Stomach (tissue), 9 donors: ENCODE data around the gene INTS1. TPM values are rescaled to one million over a fixed set of nuclear protein-coding genes. Genes with fewer than 3 reads are reported as not detected.

ENCODE experiments used
- DNase-seq, 2 donors: peaks; one replicate each; pipeline versions ENCODE4 v3.0.0 to v3.0.0-alpha.2; 2013 to 2019
- H3K27ac ChIP-seq, 5 donors: fragments of 200-600 bp in 4 of 5; sonication (generic) in 4 of 5; one replicate each; pipeline ENCODE4 v1.5.1; 2013 to 2019; ENCODE audit warnings: mild to moderate bottlenecking in 1 of 5, moderate library complexity in 1 of 5
- H3K27me3 ChIP-seq, 3 donors: fragments of 200-600 bp; sonication (generic); one replicate each; pipeline ENCODE4 v1.5.1; 2017 to 2019; ENCODE audit warnings: mixed run types in 1 of 3
- H3K36me3 ChIP-seq, 4 donors: fragments of 200-600 bp; sonication (generic); 1 replicate in 3 of 4; 2 replicates in 1 of 4; pipeline ENCODE4 v1.5.1; 2016 to 2019
- H3K4me1 ChIP-seq, 4 donors: fragments of 200-600 bp; sonication (generic); one replicate each; pipeline ENCODE4 v1.5.1; 2016 to 2019
- H3K4me3 ChIP-seq, 4 donors: fragments of 200-600 bp; sonication (generic) in 3 of 4; one replicate each; pipeline ENCODE4 v1.5.1; 2016 to 2019; ENCODE audit warnings: mild to moderate bottlenecking in 1 of 4
- H3K9me3 ChIP-seq, 4 donors: fragments of 200-600 bp; sonication (generic); one replicate each; pipeline ENCODE4 v1.5.1; 2016 to 2019
- EP300 ChIP-seq: sonication (generic); formaldehyde crosslinking; IDR thresholded peaks from one replicate; pipeline ENCODE4 v1.6.1; 2017; ENCODE audit warnings: antibody characterized with exemption
- POLR2A ChIP-seq, 4 donors: fragments of 450-650 bp; IDR thresholded peaks; one replicate each; pipeline ENCODE4 v1.6.1; 2016; ENCODE audit warnings: antibody characterized with exemption in 4 of 4, control low read depth in 2 of 4, mild to moderate bottlenecking in 1 of 4, moderate library complexity in 1 of 4
- POLR2AphosphoS5 ChIP-seq, 3 donors: sonication (generic); formaldehyde crosslinking; IDR thresholded peaks; one replicate each; pipeline ENCODE4 v1.6.1; 2016; ENCODE audit warnings: antibody characterized with exemption in 3 of 3
- WGBS, 5 donors: extraction: QIAGEN DNeasy Blood & Tissue Kit in 3 of 5; methylation state at CpG; one replicate each; pipeline versions ENCODE4 v1.1.5 to v1.1.7; 2013 to 2018; 5-methylcytosine and 5-hydroxymethylcytosine counted together
- intact Hi-C: fragments of 100-400 bp; cut with DNase I; formaldehyde crosslinking; loops from one replicate; pipeline ENCODE4 v1.15.1; 2023; ENCODE audit warnings: low total_unique reads
- polyA plus RNA-seq, 3 donors: library from polyadenylated mRNA; stranded (reverse); fragments of 200-250 nt; gene quantifications; one replicate each; pipeline ENCODE4 v1.2.3, GENCODE V29; 2013
- total RNA-seq, 5 donors: library from RNA; depleted of rRNA; stranded (reverse); fragments of >200 nt; gene quantifications; one replicate each; pipeline versions ENCODE4 v1.1.0 to v1.2.3, GENCODE V29; 2014 to 2016
- TF ChIP-seq, protein P1 (sequence below), 7 experiments: fragments of 450-650 bp in 4 of 7; fragments of 200-600 bp in 3 of 7; sonication (generic) in 3 of 7; IDR thresholded peaks; one replicate each; pipeline ENCODE4 v1.5.1; 2016 to 2019; ENCODE audit warnings: antibody characterized with exemption in 7 of 7, control low read depth in 2 of 7, mild to moderate bottlenecking in 1 of 7
- donor health status: healthy with polysubstance abuse.
- donor health status: Bipolar disorder and iron deficiency.
- donor health status: healthy.

INTS1 gene
- total and polyA plus RNA-seq, 8 donors, result 24.4 to 724 (median 56.2) TPM

- no peaks in the 10 kb centered on the region for H3K9me3 ChIP-seq
- DNase-seq, result no peak
- intact Hi-C loops, result no loop called here
- 82 to 93% (median 90%) methylated on average over 22 of the region's 22 CpGs for WGBS, 5 donors
- no peak overlapping the region for H3K4me3 ChIP-seq
- no peaks in the 10 kb centered on the region for H3K4me1 ChIP-seq
- no peaks in the 10 kb centered on the region for H3K27me3 ChIP-seq
- no peak for TF ChIP-seq POLR2AphosphoS5 (IDR thresholded peaks at IDR 0.05)
- H3K27ac ChIP-seq, result no peak overlapping the region
- peaks cover 84 to 100% (median 100%) of the 10 kb centered on the region in 4 donors for H3K36me3 ChIP-seq
These were observed 21.1 kb downstream of the INTS1 start for GRCh38 chr7:1483079-1483478.

DNA sequence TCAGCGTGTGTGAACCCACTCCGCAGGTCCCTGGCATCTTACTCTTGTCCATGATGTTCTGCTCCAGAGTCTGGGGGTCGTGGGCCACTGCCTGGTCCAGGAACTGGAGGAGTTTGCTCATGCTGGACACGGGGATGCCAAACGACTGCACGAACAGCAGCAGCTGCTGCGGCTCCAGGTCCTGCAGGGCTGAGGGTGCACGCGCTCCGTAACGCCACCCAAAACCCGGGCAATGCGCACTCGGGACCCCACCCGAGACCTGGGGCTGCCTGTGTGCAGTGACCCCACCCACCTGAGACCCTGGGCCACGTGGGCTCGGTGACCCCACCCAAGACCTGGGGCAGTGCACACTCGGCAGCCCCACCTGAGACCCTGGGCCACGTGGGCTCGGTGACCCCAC lies 22.9 kb downstream of the INTS1 start:
- WGBS, 5 donors, result 86 to 100% (median 91%) methylated on average over 4 to 20 of the region's 20 CpGs
- peaks cover 81 to 100% (median 100%) of the 10 kb centered on the region in 4 donors for H3K36me3 ChIP-seq
- no peaks in the 10 kb centered on the region for H3K9me3 ChIP-seq
- no peak overlapping the region for H3K4me3 ChIP-seq
- TF ChIP-seq POLR2A (IDR thresholded peaks at IDR 0.05) (no peak), EP300 (no peak), POLR2AphosphoS5 (IDR thresholded peaks at IDR 0.05) (no peak)
- TF ChIP-seq, protein P1, sequence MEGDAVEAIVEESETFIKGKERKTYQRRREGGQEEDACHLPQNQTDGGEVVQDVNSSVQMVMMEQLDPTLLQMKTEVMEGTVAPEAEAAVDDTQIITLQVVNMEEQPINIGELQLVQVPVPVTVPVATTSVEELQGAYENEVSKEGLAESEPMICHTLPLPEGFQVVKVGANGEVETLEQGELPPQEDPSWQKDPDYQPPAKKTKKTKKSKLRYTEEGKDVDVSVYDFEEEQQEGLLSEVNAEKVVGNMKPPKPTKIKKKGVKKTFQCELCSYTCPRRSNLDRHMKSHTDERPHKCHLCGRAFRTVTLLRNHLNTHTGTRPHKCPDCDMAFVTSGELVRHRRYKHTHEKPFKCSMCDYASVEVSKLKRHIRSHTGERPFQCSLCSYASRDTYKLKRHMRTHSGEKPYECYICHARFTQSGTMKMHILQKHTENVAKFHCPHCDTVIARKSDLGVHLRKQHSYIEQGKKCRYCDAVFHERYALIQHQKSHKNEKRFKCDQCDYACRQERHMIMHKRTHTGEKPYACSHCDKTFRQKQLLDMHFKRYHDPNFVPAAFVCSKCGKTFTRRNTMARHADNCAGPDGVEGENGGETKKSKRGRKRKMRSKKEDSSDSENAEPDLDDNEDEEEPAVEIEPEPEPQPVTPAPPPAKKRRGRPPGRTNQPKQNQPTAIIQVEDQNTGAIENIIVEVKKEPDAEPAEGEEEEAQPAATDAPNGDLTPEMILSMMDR (IDR thresholded peaks at IDR 0.05), result no peak
- no peak overlapping the region for H3K27ac ChIP-seq
- H3K27me3 ChIP-seq, result no peaks in the 10 kb centered on the region
- intact Hi-C loops, result no loop called here
- H3K4me1 ChIP-seq, result no peaks in the 10 kb centered on the region
- no peak for DNase-seq

GRCh38 chr7:1480670-1481069 lies 23.5 kb downstream of the INTS1 start:
- Histone ChIP-seq H3K27ac (no peak overlapping the region), H3K36me3 (peaks cover 81 to 100% (median 100%) of the 10 kb centered on the region in 4 donors), H3K4me3 (no peak overlapping the region), H3K9me3 (no peaks in the 10 kb centered on the region), H3K4me1 (no peaks in the 10 kb centered on the region), H3K27me3 (no peaks in the 10 kb centered on the region)
- DNase-seq, result no peak
- TF ChIP-seq POLR2A (IDR thresholded peaks at IDR 0.05), result no peak
- TF ChIP-seq EP300, result no peak
- TF ChIP-seq, protein P1 (IDR thresholded peaks at IDR 0.05), result no peak
- TF ChIP-seq POLR2AphosphoS5 (IDR thresholded peaks at IDR 0.05), result no peak
- WGBS, 5 donors, result 72 to 87% (median 84%) methylated on average over 8 to 12 of the region's 12 CpGs
- intact Hi-C loops, result no loop called here

GRCh38 chr7:1479287-1479686 lies 24.9 kb downstream of the INTS1 start:
- Histone ChIP-seq H3K4me3 (no peak overlapping the region), H3K4me1 (peaks cover 0 to 6% (median 5%) of the 10 kb centered on the region in 4 donors), H3K27me3 (no peaks in the 10 kb centered on the region), H3K27ac (no peak overlapping the region), H3K9me3 (no peaks in the 10 kb centered on the region), H3K36me3 (peaks cover 71 to 100% (median 100%) of the 10 kb centered on the region in 4 donors)
- WGBS, 5 donors, result 86 to 89% (median 89%) methylated on average over 18 to 24 of the region's 24 CpGs
- intact Hi-C loops, result loop anchor here (10.0 kb wide), 1 partner anchor 254 kb away; no protein-coding TSS in a partner anchor
- TF ChIP-seq EP300, result no peak
- TF ChIP-seq, protein P1 (IDR thresholded peaks at IDR 0.05), result no peak
- no peak for TF ChIP-seq POLR2A (IDR thresholded peaks at IDR 0.05)
- TF ChIP-seq POLR2AphosphoS5 (IDR thresholded peaks at IDR 0.05), result no peak
- DNase-seq, result no peak

DNA sequence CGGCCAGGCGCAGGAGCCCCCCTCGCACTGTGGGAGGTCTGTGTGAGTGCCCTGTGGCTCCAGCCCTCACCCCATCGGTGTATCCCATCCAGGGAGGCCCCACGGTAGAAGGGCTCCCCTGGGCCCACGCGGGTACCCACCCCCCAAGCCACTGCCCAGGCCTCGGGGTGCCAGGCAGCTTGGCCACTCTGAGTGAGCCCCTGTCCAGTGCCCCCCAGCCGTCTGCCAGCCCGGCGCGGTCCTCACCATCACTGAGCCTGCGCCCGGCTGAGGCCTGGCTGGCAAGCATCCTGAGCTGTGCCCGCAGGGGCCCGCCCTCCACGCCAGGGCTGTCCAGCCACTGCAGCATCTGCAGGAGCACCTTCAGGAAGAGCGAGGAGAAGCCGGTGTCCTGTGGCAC lies 25.7 kb downstream of the INTS1 start:
- DNase-seq, result no peak
- WGBS, 5 donors, result 91 to 100% (median 94%) methylated on average over 3 to 19 of the region's 19 CpGs; no CpG with 5 or more reads in 1 of the 5 donors
- TF ChIP-seq POLR2A (IDR thresholded peaks at IDR 0.05), result no peak
- TF ChIP-seq POLR2AphosphoS5 (IDR thresholded peaks at IDR 0.05), result no peak
- TF ChIP-seq EP300, result no peak
- TF ChIP-seq, protein P1 (IDR thresholded peaks at IDR 0.05), result no peak
- H3K27me3 ChIP-seq, result no peaks in the 10 kb centered on the region
- H3K4me3 ChIP-seq, result no peak overlapping the region
- H3K4me1 ChIP-seq, result peaks cover 0 to 13% (median 11%) of the 10 kb centered on the region in 4 donors
- H3K9me3 ChIP-seq, result no peaks in the 10 kb centered on the region
- intact Hi-C loops, result loop anchor here (10.0 kb wide), 1 partner anchor 254 kb away; no protein-coding TSS in a partner anchor
- no peak overlapping the region for H3K27ac ChIP-seq
- peaks cover 65 to 100% (median 98%) of the 10 kb centered on the region in 4 donors for H3K36me3 ChIP-seq
